Peyer's patch (tissue), 4 donors: Measurements from ENCODE around the gene TMEM63A.

ENCODE experiments used
- CTCF ChIP-seq, 6 experiments: fragments of 450-650 bp in 4 of 6; fragments of 200-600 bp in 2 of 6; sonication (generic) in 1 of 6; IDR thresholded peaks; one replicate each; pipeline ENCODE4 v1.5.1; 2017 to 2019; ENCODE audit warnings: antibody characterized with exemption in 6 of 6, mild to moderate bottlenecking in 3 of 6, moderate library complexity in 1 of 6
- POLR2A ChIP-seq, 2 donors: fragments of 450-650 bp; IDR thresholded peaks; one replicate each; pipeline ENCODE4 v1.5.1; 2017; ENCODE audit warnings: antibody characterized with exemption in 2 of 2, mild to moderate bottlenecking in 2 of 2, moderate library complexity in 2 of 2

GRCh38 chr1:225878282-225878681 lies 3.9 kb downstream of the TMEM63A start:
- TF ChIP-seq CTCF (IDR thresholded peaks at IDR 0.05) (no peak), POLR2A (IDR thresholded peaks at IDR 0.05) (no peak)
